Gastroesophageal sphincter (tissue), 4 donors: ENCODE data around the gene IVD. TPM values are rescaled to one million over a fixed set of nuclear protein-coding genes. Genes with fewer than 3 reads are reported as not detected.

Source experiments
- ATAC-seq: fragments of 150-250 bp; one replicate; pipeline ENCODE4 v1.9.1; 2016; ENCODE audit warnings: mild to moderate bottlenecking, moderate library complexity
- H3K27ac ChIP-seq, 4 donors: fragments of 200-600 bp; sonication (generic) in 3 of 4; 1 replicate in 3 of 4; 2 replicates in 1 of 4; pipeline ENCODE4 v1.5.1; 2016 to 2019
- H3K27me3 ChIP-seq: fragments of 200-600 bp; sonication (generic); one replicate; pipeline ENCODE4 v1.5.1; 2019
- H3K36me3 ChIP-seq, 2 donors: fragments of 200-600 bp; sonication (generic); one replicate each; pipeline ENCODE4 v1.5.1; 2019; ENCODE audit warnings: control low read depth in 1 of 2
- H3K4me1 ChIP-seq, 3 donors: fragments of 200-600 bp; sonication (generic); 1 replicate in 2 of 3; 2 replicates in 1 of 3; pipeline ENCODE4 v1.5.1; 2016 to 2019; ENCODE audit warnings: control low read depth in 2 of 3
- H3K4me3 ChIP-seq, 2 donors: fragments of 200-600 bp; sonication (generic); one replicate each; pipeline ENCODE4 v1.5.1; 2019; ENCODE audit warnings: mild to moderate bottlenecking in 1 of 2, moderate library complexity in 1 of 2
- H3K9me3 ChIP-seq, 3 donors: fragments of 200-600 bp; sonication (generic); one replicate each; pipeline ENCODE4 v1.5.1; 2017 to 2019; ENCODE audit warnings: control low read depth in 2 of 3
- EP300 ChIP-seq: sonication (generic); formaldehyde crosslinking; IDR thresholded peaks from one replicate; pipeline ENCODE4 v1.6.1; 2017; ENCODE audit warnings: antibody characterized with exemption, mild to moderate bottlenecking
- POLR2A ChIP-seq, 2 donors: fragments of 450-650 bp; IDR thresholded peaks; one replicate each; pipeline ENCODE4 v1.6.1; 2017; ENCODE audit warnings: antibody characterized with exemption in 2 of 2, mild to moderate bottlenecking in 2 of 2, moderate library complexity in 1 of 2
- POLR2AphosphoS5 ChIP-seq: sonication (generic); formaldehyde crosslinking; IDR thresholded peaks from one replicate; pipeline ENCODE4 v1.6.1; 2017; ENCODE audit warnings: antibody characterized with exemption
- WGBS, 2 donors: methylation state at CpG; one replicate each; pipeline ENCODE4 v1.1.5; 2018; ENCODE audit warnings: low coverage in 1 of 2; 5-methylcytosine and 5-hydroxymethylcytosine counted together
- total RNA-seq, 4 donors: library from RNA; depleted of rRNA; stranded (reverse); fragments of >200 nt; gene quantifications; one replicate each; pipeline ENCODE4 v1.1.0, GENCODE V29; 2016
- TF ChIP-seq, protein P1 (sequence below), 4 experiments: fragments of 200-600 bp in 2 of 4; fragments of 450-650 bp in 2 of 4; sonication (generic) in 1 of 4; IDR thresholded peaks; one replicate each; pipeline ENCODE4 v1.5.1; 2017 to 2019; ENCODE audit warnings: antibody characterized with exemption in 4 of 4, mild to moderate bottlenecking in 2 of 4, moderate library complexity in 2 of 4

The IVD gene
- total RNA-seq, 4 donors from 2014 or later: 26.1 to 80.2 (median 50.1) TPM

DNA sequence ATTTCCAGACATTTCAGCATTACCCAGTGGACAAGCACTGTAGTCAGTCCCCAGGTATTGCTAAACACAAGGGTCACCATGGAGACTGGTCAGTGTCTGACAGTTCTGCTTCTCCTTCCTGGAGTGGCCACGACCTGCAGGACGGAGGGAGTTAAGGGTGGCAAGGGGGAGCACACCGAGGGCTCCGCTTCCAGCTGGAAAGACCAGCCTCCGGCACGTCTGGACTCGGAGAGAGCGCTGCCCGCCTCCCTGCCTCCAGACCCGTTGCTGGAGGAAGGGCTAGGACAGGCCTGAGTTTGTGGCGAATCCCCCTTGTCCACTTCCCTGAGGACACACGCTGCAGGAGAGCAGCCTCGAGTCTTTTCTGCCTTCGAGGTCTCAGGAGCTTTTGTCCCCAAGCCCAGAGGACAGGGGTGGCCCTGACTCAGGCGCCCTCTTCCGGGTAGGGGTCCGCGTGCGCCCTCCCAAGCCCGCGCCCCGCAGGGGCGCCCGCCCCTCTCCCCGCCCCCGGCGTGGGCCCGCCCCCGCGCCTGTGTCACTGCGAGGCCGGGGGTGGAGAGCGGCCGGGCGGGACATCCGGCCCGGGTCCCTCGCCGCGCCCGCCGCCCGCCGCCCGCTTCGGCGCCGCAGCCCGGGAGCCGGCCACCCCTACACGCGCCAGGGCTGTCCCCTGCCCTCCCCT, 65.0 kb downstream of the IVD start, which contains the start of gene CHST14:
Gene CHST14 (plus strand): TSS at position 562 of the 682 bp plus-strand sequence. CDS start 230 bp downstream, outside the sequence.
- peak; percentile 91 for ATAC-seq
- TF ChIP-seq POLR2AphosphoS5: no peak
- TF ChIP-seq EP300: no peak
- TF ChIP-seq POLR2A (IDR thresholded peaks at IDR 0.05): peak; percentile 17 to 43
- TF ChIP-seq, protein P1, sequence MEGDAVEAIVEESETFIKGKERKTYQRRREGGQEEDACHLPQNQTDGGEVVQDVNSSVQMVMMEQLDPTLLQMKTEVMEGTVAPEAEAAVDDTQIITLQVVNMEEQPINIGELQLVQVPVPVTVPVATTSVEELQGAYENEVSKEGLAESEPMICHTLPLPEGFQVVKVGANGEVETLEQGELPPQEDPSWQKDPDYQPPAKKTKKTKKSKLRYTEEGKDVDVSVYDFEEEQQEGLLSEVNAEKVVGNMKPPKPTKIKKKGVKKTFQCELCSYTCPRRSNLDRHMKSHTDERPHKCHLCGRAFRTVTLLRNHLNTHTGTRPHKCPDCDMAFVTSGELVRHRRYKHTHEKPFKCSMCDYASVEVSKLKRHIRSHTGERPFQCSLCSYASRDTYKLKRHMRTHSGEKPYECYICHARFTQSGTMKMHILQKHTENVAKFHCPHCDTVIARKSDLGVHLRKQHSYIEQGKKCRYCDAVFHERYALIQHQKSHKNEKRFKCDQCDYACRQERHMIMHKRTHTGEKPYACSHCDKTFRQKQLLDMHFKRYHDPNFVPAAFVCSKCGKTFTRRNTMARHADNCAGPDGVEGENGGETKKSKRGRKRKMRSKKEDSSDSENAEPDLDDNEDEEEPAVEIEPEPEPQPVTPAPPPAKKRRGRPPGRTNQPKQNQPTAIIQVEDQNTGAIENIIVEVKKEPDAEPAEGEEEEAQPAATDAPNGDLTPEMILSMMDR (IDR thresholded peaks at IDR 0.05): no peak
- Histone ChIP-seq H3K27ac (peak within 1 kb of the TSS; percentile 74 to 94 (median 92)), H3K4me1 (peaks cover 0 to 26% (median 12%) of the 10 kb centered on the region in 3 donors), H3K9me3 (no peaks in the 10 kb centered on the region), H3K36me3 (peaks cover 0 to 18% of the 10 kb centered on the region in 2 donors), H3K4me3 (peak within 1 kb of the TSS; percentile 91 to 97), H3K27me3 (no peaks in the 10 kb centered on the region)
- WGBS, 2 donors: no CpG with 5 or more reads among the region's 52 CpGs

Other genes starting within 250 kb of the IVD start
- gene BUB1B, start 244.7 kb upstream of the IVD start, total RNA-seq: 1 to 10 TPM in 2 of 4 donors, under 1 TPM in 2; 0.13 to 2.4 (median 0.95) TPM
- 1 to 10 TPM in 2 of 4 donors, under 1 TPM in 2; 0.94 to 4.6 (median 1.6) TPM for gene PAK6, start 166.7 kb upstream of the IVD start, total RNA-seq
- gene ANKRD63, start 122.7 kb upstream of the IVD start, total RNA-seq: 1 to 10 TPM in 1 of 4 donors, not detected in 3; 1.6 TPM
- 10 to 100 TPM in 2 of 4 donors, 1 to 10 TPM in 2; 1.5 to 13.5 (median 8.8) TPM for gene PLCB2, start 97.9 kb upstream of the IVD start, total RNA-seq
- 10 to 100 TPM; 27.3 to 66.6 (median 37.5) TPM for gene INAFM2, start 82.1 kb upstream of the IVD start, total RNA-seq
- gene CCDC9B, start 64.9 kb upstream of the IVD start, total RNA-seq: 100 to 1,000 TPM in 1 of 4 donors, 10 to 100 TPM in 3; 28.0 to 105 (median 66.7) TPM
- not detected for gene PHGR1, start 54.8 kb upstream of the IVD start, total RNA-seq
- gene DISP2, start 47.6 kb upstream of the IVD start, total RNA-seq: under 1 TPM; 0.07 to 0.19 (median 0.15) TPM
- 10 to 100 TPM in 2 of 4 donors, 1 to 10 TPM in 2; 7.2 to 16.2 (median 9.9) TPM for gene KNSTRN, start 23.1 kb upstream of the IVD start, total RNA-seq
- 10 to 100 TPM; 19.0 to 26.2 (median 22.8) TPM for gene BAHD1, start 35.2 kb downstream of the IVD start, total RNA-seq
- 10 to 100 TPM in 2 of 4 donors, 1 to 10 TPM in 2; 7.8 to 18.4 (median 11.7) TPM for gene CHST14, start 65.2 kb downstream of the IVD start, total RNA-seq
- 10 to 100 TPM; 16.2 to 45.8 (median 34.0) TPM for gene CCDC32, start 159.2 kb downstream of the IVD start, total RNA-seq
- gene RPUSD2, start 163.5 kb downstream of the IVD start, total RNA-seq: 10 to 100 TPM in 1 of 4 donors, 1 to 10 TPM in 3; 7.2 to 11.6 (median 8.7) TPM
- under 1 TPM; 0.23 to 0.89 (median 0.57) TPM for gene KNL1, start 188.5 kb downstream of the IVD start, total RNA-seq